Trophoblast cell (in vitro differentiated cells and primary cell): ENCODE measurements around the gene ROR2.

ENCODE experiments used
- DNase-seq, 2 donors: peaks; one replicate each; pipeline ENCODE4 v3.0.0-alpha.2; 2016
- H2AFZ ChIP-seq: 2 replicates; pipeline ENCODE4 v1.6.1; 2013; ENCODE audit warnings: low read length, moderate library complexity, mild to moderate bottlenecking; ENCODE audit not compliant: insufficient read depth, poor library complexity
- H2AK5ac ChIP-seq: 2 replicates; pipeline ENCODE4 v1.6.1; 2013; ENCODE audit warnings: mild to moderate bottlenecking, low read length
- H2BK120ac ChIP-seq: 2 replicates; pipeline ENCODE4 v1.6.1; 2013; ENCODE audit warnings: low read length, mild to moderate bottlenecking, moderate library complexity; ENCODE audit not compliant: insufficient read depth, poor library complexity
- H2BK12ac ChIP-seq: 2 replicates; pipeline ENCODE4 v1.6.1; 2013; ENCODE audit warnings: mild to moderate bottlenecking, low read length, moderate library complexity
- H2BK5ac ChIP-seq: 2 replicates; pipeline ENCODE4 v1.6.1; 2013; ENCODE audit warnings: low read length, low read depth, moderate library complexity, mild to moderate bottlenecking; ENCODE audit not compliant: poor library complexity
- H3K14ac ChIP-seq: 2 replicates; pipeline ENCODE4 v1.6.1; 2013; ENCODE audit warnings: mild to moderate bottlenecking, low read length
- H3K18ac ChIP-seq: 2 replicates; pipeline ENCODE4 v1.6.1; 2013; ENCODE audit warnings: mild to moderate bottlenecking, low read length
- H3K23ac ChIP-seq: 2 replicates; pipeline ENCODE4 v1.6.1; 2013; ENCODE audit warnings: low read length
- H3K27ac ChIP-seq: 2 replicates; pipeline ENCODE4 v1.5.1; 2013; ENCODE audit warnings: low read depth, mild to moderate bottlenecking, inconsistent platforms, low read length, moderate library complexity
- H3K27me3 ChIP-seq: 2 replicates; pipeline ENCODE4 v1.6.1; 2013; ENCODE audit warnings: inconsistent platforms, mild to moderate bottlenecking, low read length, moderate library complexity; ENCODE audit not compliant: insufficient read depth
- H3K36me3 ChIP-seq, 2 experiments: 1 replicate in 1 of 2; 2 replicates in 1 of 2; pipeline ENCODE4 v1.6.1; 2013; ENCODE audit warnings: low read length in 2 of 2, mild to moderate bottlenecking in 2 of 2, moderate library complexity in 1 of 2; ENCODE audit not compliant: insufficient read depth in 2 of 2, control insufficient read depth in 1 of 2
- H3K4ac ChIP-seq: 2 replicates; pipeline ENCODE4 v1.6.1; 2013; ENCODE audit warnings: low read depth, mild to moderate bottlenecking, low read length, moderate library complexity
- H3K4me1 ChIP-seq, 2 experiments: 1 replicate in 1 of 2; 2 replicates in 1 of 2; pipeline ENCODE4 v1.6.1; 2013; ENCODE audit warnings: low read length in 2 of 2, mild to moderate bottlenecking in 2 of 2, moderate library complexity in 1 of 2; ENCODE audit not compliant: insufficient read depth in 2 of 2, control insufficient read depth in 1 of 2
- H3K4me2 ChIP-seq: 2 replicates; pipeline ENCODE4 v1.6.1; 2013; ENCODE audit warnings: inconsistent platforms, mild to moderate bottlenecking, low read length, moderate library complexity
- H3K4me3 ChIP-seq: 2 replicates; pipeline ENCODE4 v1.5.1; 2013; ENCODE audit warnings: mild to moderate bottlenecking, low read depth, low read length, inconsistent platforms
- H3K79me1 ChIP-seq: one replicate; pipeline ENCODE4 v1.6.1; 2013; ENCODE audit warnings: low read length
- H3K79me2 ChIP-seq: 2 replicates; pipeline ENCODE4 v1.6.1; 2013; ENCODE audit warnings: low read length, mild to moderate bottlenecking; ENCODE audit not compliant: control insufficient read depth, insufficient read depth, poor library complexity
- H3K9ac ChIP-seq: 2 replicates; pipeline ENCODE4 v1.6.1; 2013; ENCODE audit warnings: mild to moderate bottlenecking, low read length
- H3K9me3 ChIP-seq: 2 replicates; pipeline ENCODE4 v1.6.1; 2013; ENCODE audit warnings: low read depth, mild to moderate bottlenecking, control low read depth, inconsistent platforms, low read length; ENCODE audit not compliant: insufficient read depth
- H4K12ac ChIP-seq: 2 replicates; pipeline ENCODE4 v1.6.1; 2013; ENCODE audit warnings: low read depth, mild to moderate bottlenecking, low read length, moderate library complexity
- H4K8ac ChIP-seq: 2 replicates; pipeline ENCODE4 v1.6.1; 2013; ENCODE audit warnings: low read depth, mild to moderate bottlenecking, low read length, moderate library complexity
- H4K91ac ChIP-seq: one replicate; pipeline ENCODE4 v1.6.1; 2013; ENCODE audit warnings: low read depth, mild to moderate bottlenecking, low read length, moderate library complexity
- WGBS: extraction: QIAGEN DNeasy Blood & Tissue Kit; methylation state at CpG from one replicate; pipeline ENCODE4 v1.1.7; 2013; ENCODE audit warnings: missing lambda C conversion rate; ENCODE audit not compliant: insufficient read length, insufficient coverage; ENCODE audit errors: extremely low coverage; 5-methylcytosine and 5-hydroxymethylcytosine counted together

The ROR2 gene

DNA sequence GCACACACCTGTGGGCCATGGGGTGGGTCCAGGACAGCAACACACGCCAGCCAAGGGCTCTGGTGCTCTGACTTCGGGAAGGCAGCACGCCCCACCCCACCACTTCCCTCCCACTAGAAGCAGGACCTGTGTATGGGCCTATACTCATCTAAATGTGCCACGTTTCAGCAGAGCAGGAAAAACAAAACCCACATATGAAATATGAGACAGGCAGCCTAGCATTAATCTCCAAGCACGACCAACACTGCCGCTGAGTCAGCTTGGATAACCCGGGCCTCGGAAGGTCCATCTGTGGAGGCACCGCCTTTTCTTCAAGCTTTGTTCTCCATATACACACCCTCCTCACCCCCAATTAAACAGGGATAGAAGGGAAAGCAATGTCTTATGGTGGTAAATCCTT lies 203.1 kb downstream of the ROR2 start:
- WGBS = no CpG with 5 or more reads among the region's 9 CpGs
- H3K4ac ChIP-seq = no peak overlapping the region
- H3K79me2 ChIP-seq = no peaks in the 10 kb centered on the region
- H3K79me1 ChIP-seq = no peaks in the 10 kb centered on the region
- no peak overlapping the region for H3K4me2 ChIP-seq
- H2BK120ac ChIP-seq = no peak overlapping the region
- H3K14ac ChIP-seq = no peak overlapping the region
- no peak overlapping the region for H2BK5ac ChIP-seq
- H4K12ac ChIP-seq = no peak overlapping the region
- no peak overlapping the region for H3K4me3 ChIP-seq
- H3K27me3 ChIP-seq = no peaks in the 10 kb centered on the region
- no peak overlapping the region for H4K91ac ChIP-seq
- H3K9ac ChIP-seq = no peak overlapping the region
- H3K18ac ChIP-seq = no peak overlapping the region
- no peaks in the 10 kb centered on the region for H3K4me1 ChIP-seq
- no peak overlapping the region for H3K23ac ChIP-seq
- no peak overlapping the region for H2AFZ ChIP-seq
- no peaks in the 10 kb centered on the region for H3K9me3 ChIP-seq
- H3K36me3 ChIP-seq = no peaks in the 10 kb centered on the region
- no peak for DNase-seq
- no peak overlapping the region for H2AK5ac ChIP-seq
- H3K27ac ChIP-seq = no peak overlapping the region
- no peak overlapping the region for H2BK12ac ChIP-seq
- H4K8ac ChIP-seq = no peak overlapping the region

- no peak overlapping the region for H4K12ac ChIP-seq
- H2BK12ac ChIP-seq = no peak overlapping the region
- no peak overlapping the region for H2AFZ ChIP-seq
- H3K23ac ChIP-seq = no peak overlapping the region
- no peak overlapping the region for H3K4me2 ChIP-seq
- no peak overlapping the region for H3K14ac ChIP-seq
- no peaks in the 10 kb centered on the region for H3K79me2 ChIP-seq
- no peaks in the 10 kb centered on the region for H3K27me3 ChIP-seq
- no peak overlapping the region for H2BK120ac ChIP-seq
- no peak for DNase-seq
- no peaks in the 10 kb centered on the region for H3K79me1 ChIP-seq
- no peaks in the 10 kb centered on the region for H3K9me3 ChIP-seq
- no CpG with 5 or more reads among the region's 10 CpGs for WGBS
- H2AK5ac ChIP-seq = no peak overlapping the region
- H4K8ac ChIP-seq = no peak overlapping the region
- no peak overlapping the region for H3K4me3 ChIP-seq
- no peak overlapping the region for H2BK5ac ChIP-seq
- no peaks in the 10 kb centered on the region for H3K4me1 ChIP-seq
- H3K4ac ChIP-seq = no peak overlapping the region
- H4K91ac ChIP-seq = no peak overlapping the region
- no peak overlapping the region for H3K27ac ChIP-seq
- no peaks in the 10 kb centered on the region for H3K36me3 ChIP-seq
- H3K18ac ChIP-seq = no peak overlapping the region
- H3K9ac ChIP-seq = no peak overlapping the region
Observed at GRCh38 chr9:91746357-91746756, 203.7 kb downstream of the ROR2 start.

- H3K79me1 ChIP-seq = no peaks in the 10 kb centered on the region
Observed at GRCh38 chr9:91744114-91744513, 205.9 kb downstream of the ROR2 start.

GRCh38 chr9:91741522-91741921 lies 208.5 kb downstream of the ROR2 start:
- DNase-seq = peak in 1 of 2 donors; percentile 24
- Histone ChIP-seq H3K9me3 (no peaks in the 10 kb centered on the region), H3K4me3 (no peak overlapping the region), H4K8ac (no peak overlapping the region), H3K23ac (no peak overlapping the region), H3K79me1 (no peaks in the 10 kb centered on the region), H2BK12ac (no peak overlapping the region), H3K14ac (no peak overlapping the region), H4K12ac (no peak overlapping the region), H2AK5ac (no peak overlapping the region), H2AFZ (no peak overlapping the region), H4K91ac (no peak overlapping the region), H3K27me3 (no peaks in the 10 kb centered on the region), H2BK120ac (no peak overlapping the region), H3K9ac (no peak overlapping the region), H3K27ac (no peak overlapping the region), H2BK5ac (no peak overlapping the region), H3K36me3 (no peaks in the 10 kb centered on the region), H3K79me2 (no peaks in the 10 kb centered on the region), H3K18ac (no peak overlapping the region), H3K4me1 (no peaks in the 10 kb centered on the region), H3K4me2 (no peak overlapping the region), H3K4ac (no peak overlapping the region)

More at GRCh38 chr9:91744114-91744513, 205.9 kb downstream of the ROR2 start:
- no peak overlapping the region for H3K23ac ChIP-seq
- H4K8ac ChIP-seq = no peak overlapping the region
- no peak overlapping the region for H3K4ac ChIP-seq
- no peak overlapping the region for H3K4me2 ChIP-seq
- H3K79me2 ChIP-seq = no peaks in the 10 kb centered on the region
- no peak overlapping the region for H2BK5ac ChIP-seq
- no peaks in the 10 kb centered on the region for H3K4me1 ChIP-seq
- no peak overlapping the region for H3K14ac ChIP-seq
- no peak overlapping the region for H4K12ac ChIP-seq
- no peak overlapping the region for H4K91ac ChIP-seq
- no peaks in the 10 kb centered on the region for H3K36me3 ChIP-seq
- H2AK5ac ChIP-seq = no peak overlapping the region
- no peak for DNase-seq
- no peak overlapping the region for H2AFZ ChIP-seq
- H3K4me3 ChIP-seq = no peak overlapping the region
- no peak overlapping the region for H3K9ac ChIP-seq
- H2BK12ac ChIP-seq = no peak overlapping the region
- no peak overlapping the region for H3K27ac ChIP-seq
- no CpG with 5 or more reads among the region's 7 CpGs for WGBS
- H3K9me3 ChIP-seq = no peaks in the 10 kb centered on the region
- H3K27me3 ChIP-seq = no peaks in the 10 kb centered on the region
- H2BK120ac ChIP-seq = no peak overlapping the region
- H3K18ac ChIP-seq = no peak overlapping the region
